SK-N-SH (cell line): ENCODE data around the gene CANX. TPM values are rescaled to one million over a fixed set of nuclear protein-coding genes. Genes with fewer than 3 reads are reported as not detected.

ENCODE experiments used
- CTCF ChIA-PET: fragments of 300-600, 350-600 bp; formaldehyde crosslinking; extraction: SDS; loops from one replicate; lab custom pipeline; 2021; lab: Yijun Ruan, JAX
- POLR2A ChIA-PET: fragments of 350-600 bp; sonication (Branson Sonifier 250); formaldehyde crosslinking; extraction: SDS; loops from one replicate; lab custom pipeline; 2020; ENCODE audit warnings: antibody characterized with exemption, inconsistent platforms; lab: Yijun Ruan, JAX
- DNase-seq: peaks from one replicate; pipeline ENCODE4 v3.0.0; 2012
- H2AFZ ChIP-seq: fragments of 200-600 bp; sonication (generic); 2 replicates; pipeline ENCODE4 v1.8.1; 2016; ENCODE audit warnings: antibody characterized with exemption, mild to moderate bottlenecking, low read depth
- H3F3A ChIP-seq: fragments of 200-600 bp; sonication (generic); replicated peaks from 2 replicates; pipeline ENCODE3; 2016; ENCODE audit warnings: antibody characterized with exemption, mild to moderate bottlenecking; ENCODE audit not compliant: insufficient read depth
- H3K27ac ChIP-seq, 2 experiments: fragments of 200-500 bp in 1 of 2; fragments of 200-600 bp in 1 of 2; sonication (Bioruptor generic) in 1 of 2; sonication (generic), shearing (Covaris generic) in 1 of 2; 2 replicates each; pipeline versions ENCODE4 v1.5.1 to v1.6.1; 2014 to 2016; ENCODE audit warnings: low read depth in 2 of 2, inconsistent platforms in 1 of 2, low read length in 1 of 2, mild to moderate bottlenecking in 1 of 2, mixed read lengths in 1 of 2
- H3K27me3 ChIP-seq: fragments of 200-600 bp; sonication (generic), shearing (Covaris generic); 2 replicates; pipeline ENCODE4 v1.6.1; 2016; ENCODE audit warnings: mixed run types; ENCODE audit not compliant: insufficient read depth
- H3K36me3 ChIP-seq, 2 experiments: fragments of 200-500 bp in 1 of 2; fragments of 200-600 bp in 1 of 2; sonication (Bioruptor generic) in 1 of 2; sonication (generic) in 1 of 2; replicated peaks in 1 of 2; 2 replicates each; pipeline versions ENCODE3 to v1.5.1; 2014 to 2016; ENCODE audit warnings: low read length in 1 of 2, mild to moderate bottlenecking in 1 of 2; ENCODE audit not compliant: insufficient read depth in 2 of 2, control insufficient read depth in 1 of 2
- H3K4me1 ChIP-seq, 2 experiments: fragments of 200-500 bp in 1 of 2; fragments of 200-600 bp in 1 of 2; sonication (Bioruptor generic) in 1 of 2; sonication (generic), shearing (Covaris generic) in 1 of 2; 2 replicates each; pipeline versions ENCODE4 v1.5.1 to v1.6.1; 2014 to 2016; ENCODE audit warnings: low read depth in 1 of 2, low read length in 1 of 2, mixed run types in 1 of 2; ENCODE audit not compliant: insufficient read depth in 2 of 2, control insufficient read depth in 1 of 2
- H3K4me2 ChIP-seq: fragments of 200-600 bp; sonication (generic), shearing (Covaris generic); 2 replicates; pipeline ENCODE4 v1.6.1; 2017; ENCODE audit warnings: mixed run types
- H3K4me3 ChIP-seq, 2 experiments: fragments of 200-500 bp in 1 of 2; fragments of 200-600 bp in 1 of 2; sonication (Bioruptor generic) in 1 of 2; sonication (generic), shearing (Covaris generic) in 1 of 2; 2 replicates each; pipeline versions ENCODE4 v1.5.1 to v1.8.1; 2014 to 2016; ENCODE audit warnings: low read depth in 2 of 2, inconsistent platforms in 1 of 2, low read length in 1 of 2, mild to moderate bottlenecking in 1 of 2, mixed read lengths in 1 of 2, moderate library complexity in 1 of 2
- H3K79me2 ChIP-seq: fragments of 200-600 bp; sonication (generic); 2 replicates; pipeline ENCODE4 v1.8.1; 2017; ENCODE audit warnings: mild to moderate bottlenecking; ENCODE audit not compliant: insufficient read depth
- H3K9ac ChIP-seq: fragments of 200-600 bp; sonication (generic); 2 replicates; pipeline ENCODE4 v1.6.1; 2017; ENCODE audit warnings: mixed run types
- H3K9me2 ChIP-seq: fragments of 200-600 bp; sonication (generic); 2 replicates; pipeline ENCODE4 v1.6.1; 2017; ENCODE audit warnings: mixed run types
- H3K9me3 ChIP-seq: fragments of 200-600 bp; sonication (generic); 2 replicates; pipeline ENCODE4 v1.6.1; 2017; ENCODE audit warnings: mixed run types, mild to moderate bottlenecking, moderate library complexity
- H4K20me1 ChIP-seq: fragments of 200-600 bp; sonication (generic); 2 replicates; pipeline ENCODE4 v1.6.1; 2017; ENCODE audit warnings: mild to moderate bottlenecking, mixed run types; ENCODE audit not compliant: insufficient read depth
- CHD2 ChIP-seq: fragments of 150-350 bp; IDR thresholded peaks from 2 replicates; pipeline ENCODE4 v1.6.1; 2018; ENCODE audit warnings: low read length; ENCODE audit not compliant: partially characterized antibody
- EP300 ChIP-seq, 2 experiments: IDR thresholded peaks; 2 replicates each; pipeline versions ENCODE4 v1.4.0 to v1.6.1; 2012; ENCODE audit warnings: borderline replicate concordance in 1 of 2, low read depth in 1 of 2, low read length in 1 of 2
- EZH2phosphoT487 ChIP-seq: fragments of 200-600 bp; sonication (generic); IDR thresholded peaks from 2 replicates; pipeline ENCODE4 v1.6.1; 2017; ENCODE audit warnings: low read depth, mixed run types, mild to moderate bottlenecking, antibody characterized with exemption, moderate library complexity, borderline replicate concordance
- FOSL2 ChIP-seq: IDR thresholded peaks from 2 replicates; pipeline ENCODE4 v1.4.0; 2012; ENCODE audit warnings: low read depth, mild to moderate bottlenecking, moderate library complexity, borderline replicate concordance
- FOXJ3 ChIP-seq: sonication (generic); formaldehyde crosslinking; IDR thresholded peaks from 2 replicates; pipeline ENCODE4 v1.5.1; 2020; ENCODE audit warnings: mild to moderate bottlenecking, missing genetic modification reagents
- FOXM1 ChIP-seq: IDR thresholded peaks from 2 replicates; pipeline ENCODE4 v1.4.0; 2012; ENCODE audit warnings: low read depth, mild to moderate bottlenecking
- JUND ChIP-seq: IDR thresholded peaks from 2 replicates; pipeline ENCODE4 v1.4.0; 2012
- MEF2A ChIP-seq: IDR thresholded peaks from 2 replicates; pipeline ENCODE4 v1.4.0; 2012; ENCODE audit warnings: low read depth, borderline replicate concordance
- MXI1 ChIP-seq: IDR thresholded peaks from 2 replicates; pipeline ENCODE4 v1.6.1; 2012; ENCODE audit warnings: mild to moderate bottlenecking, low read depth, low read length, improper control_type of control experiment
- NFIC ChIP-seq: IDR thresholded peaks from 2 replicates; pipeline ENCODE4 v1.4.0; 2012; ENCODE audit warnings: borderline replicate concordance
- NRF1 ChIP-seq: IDR thresholded peaks from 2 replicates; pipeline ENCODE4 v1.6.1; 2012; ENCODE audit warnings: low read depth, mild to moderate bottlenecking, low read length
- RAD21 ChIP-seq: IDR thresholded peaks from 2 replicates; pipeline ENCODE4 v1.6.1; 2012; ENCODE audit warnings: mild to moderate bottlenecking, low read length
- SIN3A ChIP-seq: IDR thresholded peaks from 2 replicates; pipeline ENCODE4 v1.6.1; 2012; ENCODE audit warnings: low read depth, mild to moderate bottlenecking, low read length, moderate library complexity, borderline replicate concordance
- SMC3 ChIP-seq: IDR thresholded peaks from 2 replicates; pipeline ENCODE4 v1.6.1; 2012; ENCODE audit warnings: low read depth, low read length, improper control_type of control experiment
- TCF12 ChIP-seq: IDR thresholded peaks from 2 replicates; pipeline ENCODE4 v1.4.0; 2012
- TEAD4 ChIP-seq: IDR thresholded peaks from 2 replicates; pipeline ENCODE4 v1.4.0; 2012; ENCODE audit warnings: mild to moderate bottlenecking, borderline replicate concordance; ENCODE audit not compliant: insufficient read depth
- WGBS: methylation state at CpG from one replicate; pipeline ENCODE4 v1.1.6; 2017; ENCODE audit warnings: low lambda C conversion rate; 5-methylcytosine and 5-hydroxymethylcytosine counted together
- polyA plus RNA-seq, 3 experiments: library from polyadenylated mRNA; depleted of rRNA; stranded (reverse); fragments of >200 nt; gene quantifications; 2 replicates each; pipeline ENCODE4 v1.2.3, GENCODE V29; 2012
- TF ChIP-seq, protein P1 (sequence below): IDR thresholded peaks from 2 replicates; pipeline ENCODE4 v1.4.0; 2012; ENCODE audit warnings: low read depth, borderline replicate concordance
- TF ChIP-seq, protein P2 (sequence below): IDR thresholded peaks from 2 replicates; pipeline ENCODE4 v1.6.1; 2012; ENCODE audit warnings: mild to moderate bottlenecking, low read depth, low read length, moderate library complexity
- TF ChIP-seq, protein P3 (sequence below): IDR thresholded peaks from 2 replicates; pipeline ENCODE4 v1.4.0; 2012; ENCODE audit warnings: low read depth
- TF ChIP-seq, protein P4 (sequence below): fragments of 150-350 bp; IDR thresholded peaks from 2 replicates; pipeline ENCODE4 v1.6.1; 2017; ENCODE audit warnings: antibody characterized with exemption, low read length, low read depth, borderline replicate concordance

Gene CANX
- polyA plus RNA-seq, 1 of the 3 experiments (the other 2 are of a cell fraction): 215 TPM

DNA sequence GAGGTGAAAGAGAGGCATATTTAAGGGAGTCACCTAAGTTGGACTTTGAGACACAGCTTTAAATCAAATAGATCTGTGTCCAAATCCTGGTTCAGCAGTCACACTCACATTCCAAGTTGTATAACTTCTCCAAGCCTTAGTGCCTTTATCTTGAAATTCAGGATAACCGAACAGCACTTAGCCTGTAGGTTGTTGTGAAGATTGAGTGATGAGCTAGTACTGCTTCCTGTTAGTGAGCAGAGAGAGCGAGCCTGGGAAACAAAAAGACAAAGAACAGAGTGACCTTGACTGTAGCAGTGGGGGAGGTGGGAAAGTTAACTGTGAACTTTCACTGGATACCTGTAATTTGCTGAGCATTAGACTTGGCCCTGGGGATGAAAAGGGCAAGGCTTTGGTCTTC, 56.3 kb downstream of the CANX start:
- H3K79me2 ChIP-seq: peaks cover 97% of the 10 kb centered on the region
- H3K4me1 ChIP-seq: peaks cover 0 to 4% of the 10 kb centered on the region in 2 experiments; a peak in 1 of 4 replicates
- no peak overlapping the region for H2AFZ ChIP-seq
- CTCF ChIA-PET: interaction anchor here (0.6 to 1.4 kb wide), 6 partner anchors 9 to 1115 kb away, joined by 3 to 7 read pairs (median 3); no protein-coding TSS in a partner anchor
- TF ChIP-seq NFIC (no peak), RAD21 (no peak), FOXM1 (no peak), TEAD4 (no peak), SMC3 (no peak), TCF12 (no peak), MXI1 (no peak), NRF1 (no peak), FOSL2 (no peak), EP300 (IDR thresholded peaks at IDR 0.05; ENCODE audit: borderline replicate concordance in 1 of 2, low read depth in 1 of 2, low read length in 1 of 2) (no peak), EZH2phosphoT487 (no peak), MEF2A (no peak), FOXJ3 (CRISPR knock-in tag) (no peak), CHD2 (no peak), SIN3A (no peak), JUND (no peak)
- TF ChIP-seq, protein P1, sequence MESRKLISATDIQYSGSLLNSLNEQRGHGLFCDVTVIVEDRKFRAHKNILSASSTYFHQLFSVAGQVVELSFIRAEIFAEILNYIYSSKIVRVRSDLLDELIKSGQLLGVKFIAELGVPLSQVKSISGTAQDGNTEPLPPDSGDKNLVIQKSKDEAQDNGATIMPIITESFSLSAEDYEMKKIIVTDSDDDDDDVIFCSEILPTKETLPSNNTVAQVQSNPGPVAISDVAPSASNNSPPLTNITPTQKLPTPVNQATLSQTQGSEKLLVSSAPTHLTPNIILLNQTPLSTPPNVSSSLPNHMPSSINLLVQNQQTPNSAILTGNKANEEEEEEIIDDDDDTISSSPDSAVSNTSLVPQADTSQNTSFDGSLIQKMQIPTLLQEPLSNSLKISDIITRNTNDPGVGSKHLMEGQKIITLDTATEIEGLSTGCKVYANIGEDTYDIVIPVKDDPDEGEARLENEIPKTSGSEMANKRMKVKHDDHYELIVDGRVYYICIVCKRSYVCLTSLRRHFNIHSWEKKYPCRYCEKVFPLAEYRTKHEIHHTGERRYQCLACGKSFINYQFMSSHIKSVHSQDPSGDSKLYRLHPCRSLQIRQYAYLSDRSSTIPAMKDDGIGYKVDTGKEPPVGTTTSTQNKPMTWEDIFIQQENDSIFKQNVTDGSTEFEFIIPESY: no peak
- TF ChIP-seq, protein P2, sequence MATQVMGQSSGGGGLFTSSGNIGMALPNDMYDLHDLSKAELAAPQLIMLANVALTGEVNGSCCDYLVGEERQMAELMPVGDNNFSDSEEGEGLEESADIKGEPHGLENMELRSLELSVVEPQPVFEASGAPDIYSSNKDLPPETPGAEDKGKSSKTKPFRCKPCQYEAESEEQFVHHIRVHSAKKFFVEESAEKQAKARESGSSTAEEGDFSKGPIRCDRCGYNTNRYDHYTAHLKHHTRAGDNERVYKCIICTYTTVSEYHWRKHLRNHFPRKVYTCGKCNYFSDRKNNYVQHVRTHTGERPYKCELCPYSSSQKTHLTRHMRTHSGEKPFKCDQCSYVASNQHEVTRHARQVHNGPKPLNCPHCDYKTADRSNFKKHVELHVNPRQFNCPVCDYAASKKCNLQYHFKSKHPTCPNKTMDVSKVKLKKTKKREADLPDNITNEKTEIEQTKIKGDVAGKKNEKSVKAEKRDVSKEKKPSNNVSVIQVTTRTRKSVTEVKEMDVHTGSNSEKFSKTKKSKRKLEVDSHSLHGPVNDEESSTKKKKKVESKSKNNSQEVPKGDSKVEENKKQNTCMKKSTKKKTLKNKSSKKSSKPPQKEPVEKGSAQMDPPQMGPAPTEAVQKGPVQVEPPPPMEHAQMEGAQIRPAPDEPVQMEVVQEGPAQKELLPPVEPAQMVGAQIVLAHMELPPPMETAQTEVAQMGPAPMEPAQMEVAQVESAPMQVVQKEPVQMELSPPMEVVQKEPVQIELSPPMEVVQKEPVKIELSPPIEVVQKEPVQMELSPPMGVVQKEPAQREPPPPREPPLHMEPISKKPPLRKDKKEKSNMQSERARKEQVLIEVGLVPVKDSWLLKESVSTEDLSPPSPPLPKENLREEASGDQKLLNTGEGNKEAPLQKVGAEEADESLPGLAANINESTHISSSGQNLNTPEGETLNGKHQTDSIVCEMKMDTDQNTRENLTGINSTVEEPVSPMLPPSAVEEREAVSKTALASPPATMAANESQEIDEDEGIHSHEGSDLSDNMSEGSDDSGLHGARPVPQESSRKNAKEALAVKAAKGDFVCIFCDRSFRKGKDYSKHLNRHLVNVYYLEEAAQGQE: no peak
- TF ChIP-seq, protein P3, sequence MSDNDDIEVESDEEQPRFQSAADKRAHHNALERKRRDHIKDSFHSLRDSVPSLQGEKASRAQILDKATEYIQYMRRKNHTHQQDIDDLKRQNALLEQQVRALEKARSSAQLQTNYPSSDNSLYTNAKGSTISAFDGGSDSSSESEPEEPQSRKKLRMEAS: no peak
- TF ChIP-seq, protein P4, sequence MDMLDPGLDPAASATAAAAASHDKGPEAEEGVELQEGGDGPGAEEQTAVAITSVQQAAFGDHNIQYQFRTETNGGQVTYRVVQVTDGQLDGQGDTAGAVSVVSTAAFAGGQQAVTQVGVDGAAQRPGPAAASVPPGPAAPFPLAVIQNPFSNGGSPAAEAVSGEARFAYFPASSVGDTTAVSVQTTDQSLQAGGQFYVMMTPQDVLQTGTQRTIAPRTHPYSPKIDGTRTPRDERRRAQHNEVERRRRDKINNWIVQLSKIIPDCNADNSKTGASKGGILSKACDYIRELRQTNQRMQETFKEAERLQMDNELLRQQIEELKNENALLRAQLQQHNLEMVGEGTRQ: no peak
- TF ChIP-seq, all 33 proteins: peak for 0
- no peak overlapping the region for H3K4me2 ChIP-seq
- POLR2A ChIA-PET: no interaction called here
- WGBS: 98% methylated on average over 2 of the region's 2 CpGs
- no peaks in the 10 kb centered on the region for H3K27me3 ChIP-seq
- no peak overlapping the region for H3K27ac ChIP-seq
- no peak overlapping the region for H3K4me3 ChIP-seq
- peaks cover 88% of the 10 kb centered on the region for H4K20me1 ChIP-seq
- no peaks in the 10 kb centered on the region for H3F3A ChIP-seq
- no peaks in the 10 kb centered on the region for H3K9me3 ChIP-seq
- peaks cover 0 to 5% of the 10 kb centered on the region in 2 experiments for H3K36me3 ChIP-seq
- no peak overlapping the region for H3K9ac ChIP-seq
- no peak for DNase-seq
- H3K9me2 ChIP-seq: no peaks in the 10 kb centered on the region
